ENCODE data around the gene STRBP. TPM values are rescaled to one million over a fixed set of nuclear protein-coding genes. Genes with fewer than 3 reads are reported as not detected.

STRBP gene
- total RNA-seq, 1 donor from 2014 or later, result 11.7 TPM

DNA sequence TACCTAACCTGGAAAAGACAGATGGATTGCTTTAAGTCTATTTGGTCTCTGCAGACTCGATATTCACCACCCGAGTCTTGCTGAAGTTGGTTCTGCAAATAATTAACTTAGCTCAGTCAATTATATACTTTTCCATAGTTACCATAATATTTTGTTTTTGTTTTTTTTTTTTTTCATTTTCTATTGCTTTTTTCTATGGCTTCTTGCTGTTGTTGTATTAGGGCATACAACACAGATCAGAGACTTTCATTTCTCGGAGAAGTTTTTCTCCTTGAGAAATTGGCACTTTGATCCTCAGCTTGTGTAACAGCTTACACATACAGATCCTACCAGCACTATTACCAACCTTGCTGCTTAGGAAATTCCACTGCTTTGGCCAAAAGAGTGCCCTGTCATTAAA lies 146.9 kb downstream of the STRBP start:
- TF ChIP-seq, protein P1, sequence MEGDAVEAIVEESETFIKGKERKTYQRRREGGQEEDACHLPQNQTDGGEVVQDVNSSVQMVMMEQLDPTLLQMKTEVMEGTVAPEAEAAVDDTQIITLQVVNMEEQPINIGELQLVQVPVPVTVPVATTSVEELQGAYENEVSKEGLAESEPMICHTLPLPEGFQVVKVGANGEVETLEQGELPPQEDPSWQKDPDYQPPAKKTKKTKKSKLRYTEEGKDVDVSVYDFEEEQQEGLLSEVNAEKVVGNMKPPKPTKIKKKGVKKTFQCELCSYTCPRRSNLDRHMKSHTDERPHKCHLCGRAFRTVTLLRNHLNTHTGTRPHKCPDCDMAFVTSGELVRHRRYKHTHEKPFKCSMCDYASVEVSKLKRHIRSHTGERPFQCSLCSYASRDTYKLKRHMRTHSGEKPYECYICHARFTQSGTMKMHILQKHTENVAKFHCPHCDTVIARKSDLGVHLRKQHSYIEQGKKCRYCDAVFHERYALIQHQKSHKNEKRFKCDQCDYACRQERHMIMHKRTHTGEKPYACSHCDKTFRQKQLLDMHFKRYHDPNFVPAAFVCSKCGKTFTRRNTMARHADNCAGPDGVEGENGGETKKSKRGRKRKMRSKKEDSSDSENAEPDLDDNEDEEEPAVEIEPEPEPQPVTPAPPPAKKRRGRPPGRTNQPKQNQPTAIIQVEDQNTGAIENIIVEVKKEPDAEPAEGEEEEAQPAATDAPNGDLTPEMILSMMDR (IDR thresholded peaks at IDR 0.05), result no peak
- peaks cover 39% of the 10 kb centered on the region for H3K4me1 Mint-ChIP-seq (ENCODE audit: low read depth)
- H3K27me3 Mint-ChIP-seq (ENCODE audit: low read depth), result no peaks in the 10 kb centered on the region
- DNase-seq (ENCODE audit: low spot score), result no peak
- H3K27ac Mint-ChIP-seq (ENCODE audit: unreplicated experiment), result no peak overlapping the region
- H3K9me3 Mint-ChIP-seq (ENCODE audit: low read depth), result no peaks in the 10 kb centered on the region
- peaks cover 1% of the 10 kb centered on the region for H3K36me3 Mint-ChIP-seq (ENCODE audit: low read depth)
- no peak overlapping the region for H3K4me3 Mint-ChIP-seq (ENCODE audit: unreplicated experiment)

- Mint-ChIP-seq H3K27me3 (ENCODE audit: low read depth) (no peaks in the 10 kb centered on the region), H3K4me3 (ENCODE audit: unreplicated experiment) (no peak overlapping the region), H3K4me1 (ENCODE audit: low read depth) (peaks cover 42% of the 10 kb centered on the region), H3K36me3 (ENCODE audit: low read depth) (peaks cover 1% of the 10 kb centered on the region), H3K9me3 (ENCODE audit: low read depth) (no peaks in the 10 kb centered on the region), H3K27ac (ENCODE audit: unreplicated experiment) (no peak overlapping the region)
- DNase-seq (ENCODE audit: low spot score), result no peak
- TF ChIP-seq, protein P1 (IDR thresholded peaks at IDR 0.05), result no peak
Observed at GRCh38 chr9:123120953-123121352, 147.4 kb downstream of the STRBP start.

DNA sequence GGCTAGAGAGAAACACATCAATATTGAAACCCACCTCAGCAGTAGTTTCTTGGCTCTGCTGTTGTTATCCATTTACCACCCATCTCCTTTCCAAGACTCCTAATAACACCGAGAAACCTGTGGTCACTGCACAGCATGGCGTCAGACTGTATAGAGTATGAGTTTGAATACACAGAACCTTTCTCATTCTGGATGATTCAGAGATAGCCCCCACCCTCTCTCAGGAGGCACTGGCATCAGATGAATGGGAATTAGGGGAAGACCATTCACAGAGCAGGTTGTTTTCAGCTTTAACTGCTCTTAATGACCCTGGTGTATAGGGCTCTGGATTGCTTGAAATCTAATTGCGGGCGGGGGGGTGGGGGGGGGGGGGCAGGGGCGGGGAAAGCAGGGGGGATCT lies 148.3 kb downstream of the STRBP start:
- H3K4me3 Mint-ChIP-seq (ENCODE audit: unreplicated experiment), result no peak overlapping the region
- no peak overlapping the region for H3K27ac Mint-ChIP-seq (ENCODE audit: unreplicated experiment)
- H3K9me3 Mint-ChIP-seq (ENCODE audit: low read depth), result no peaks in the 10 kb centered on the region
- TF ChIP-seq, protein P1 (IDR thresholded peaks at IDR 0.05), result no peak
- no peak for DNase-seq (ENCODE audit: low spot score)
- peaks cover 42% of the 10 kb centered on the region for H3K4me1 Mint-ChIP-seq (ENCODE audit: low read depth)
- peaks cover 1% of the 10 kb centered on the region for H3K36me3 Mint-ChIP-seq (ENCODE audit: low read depth)
- H3K27me3 Mint-ChIP-seq (ENCODE audit: low read depth), result no peaks in the 10 kb centered on the region

DNA sequence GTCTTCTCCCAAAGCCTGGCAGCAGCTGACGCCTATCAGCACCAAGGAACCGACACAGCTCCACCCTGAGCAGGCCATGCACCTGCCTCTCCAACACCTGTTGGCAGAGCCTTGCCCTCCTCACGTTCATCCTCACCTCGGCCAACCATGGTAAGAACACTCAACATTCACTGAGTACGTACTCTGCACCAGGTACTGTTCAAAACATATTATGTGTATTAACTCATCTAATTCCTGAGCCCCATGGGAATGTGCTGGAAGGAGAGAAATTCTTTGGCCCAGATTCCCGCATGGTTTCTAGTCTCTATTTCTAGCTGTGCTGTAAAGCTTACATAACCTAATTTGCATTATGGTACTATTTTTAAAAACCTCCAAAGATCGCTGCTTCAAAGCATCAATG lies 148.8 kb downstream of the STRBP start:
- peaks cover 45% of the 10 kb centered on the region for H3K4me1 Mint-ChIP-seq (ENCODE audit: low read depth)
- TF ChIP-seq, protein P1 (IDR thresholded peaks at IDR 0.05), result no peak
- peaks cover 3% of the 10 kb centered on the region for H3K36me3 Mint-ChIP-seq (ENCODE audit: low read depth)
- H3K27ac Mint-ChIP-seq (ENCODE audit: unreplicated experiment), result peak overlapping the region; percentile 57
- H3K4me3 Mint-ChIP-seq (ENCODE audit: unreplicated experiment), result no peak overlapping the region
- no peaks in the 10 kb centered on the region for H3K9me3 Mint-ChIP-seq (ENCODE audit: low read depth)
- no peaks in the 10 kb centered on the region for H3K27me3 Mint-ChIP-seq (ENCODE audit: low read depth)
- no peak for DNase-seq (ENCODE audit: low spot score)

DNA sequence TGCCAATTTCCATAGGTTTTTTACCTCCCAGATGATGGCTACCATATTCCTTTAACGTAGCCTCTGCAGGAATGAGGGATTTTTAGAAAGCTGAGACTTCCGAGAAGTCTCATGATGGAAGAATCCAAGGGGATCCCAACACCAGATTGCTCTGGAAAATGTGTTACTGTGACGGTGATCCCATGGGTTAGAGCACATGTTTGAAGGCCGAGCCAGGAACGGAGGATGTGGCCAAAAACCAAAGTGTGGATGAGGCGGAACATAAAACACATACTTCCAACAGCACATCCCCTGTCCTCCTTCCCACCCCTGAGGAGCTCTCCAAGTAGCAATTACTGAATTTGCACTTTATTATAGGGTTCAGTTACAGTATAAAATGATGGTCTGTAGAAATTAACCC lies 152.3 kb downstream of the STRBP start:
- TF ChIP-seq, protein P1 (IDR thresholded peaks at IDR 0.05), result no peak
- DNase-seq (ENCODE audit: low spot score), result no peak
- peaks cover 1% of the 10 kb centered on the region for H3K36me3 Mint-ChIP-seq (ENCODE audit: low read depth)
- no peaks in the 10 kb centered on the region for H3K27me3 Mint-ChIP-seq (ENCODE audit: low read depth)
- peaks cover 35% of the 10 kb centered on the region for H3K4me1 Mint-ChIP-seq (ENCODE audit: low read depth)
- no peak overlapping the region for H3K4me3 Mint-ChIP-seq (ENCODE audit: unreplicated experiment)
- no peaks in the 10 kb centered on the region for H3K9me3 Mint-ChIP-seq (ENCODE audit: low read depth)
- no peak overlapping the region for H3K27ac Mint-ChIP-seq (ENCODE audit: unreplicated experiment)
